Esophagus muscularis mucosa (tissue), 4 donors: ENCODE measurements around the gene INTS14. TPM values are rescaled to one million over a fixed set of nuclear protein-coding genes. Genes with fewer than 3 reads are reported as not detected.
"Not testable (repeated sequence)": the region's sequence is repeated elsewhere in the genome, so short reads cannot be mapped to it uniquely, and the experiment has no call there.

Experiments used
- DNase-seq: peaks from one replicate; pipeline ENCODE4 v3.0.0-alpha.2; 2017; ENCODE audit errors: extremely low spot score
- H3K27ac ChIP-seq, 4 donors: fragments of 200-600 bp; sonication (generic); replicated peaks in 1 of 4; 1 replicate in 3 of 4; 2 replicates in 1 of 4; pipeline ENCODE4 v1.5.1; 2016 to 2019; ENCODE audit warnings: mild to moderate bottlenecking in 1 of 4
- H3K27me3 ChIP-seq, 4 donors: fragments of 200-600 bp; sonication (generic); one replicate each; pipeline versions ENCODE4 v1.5.1 to v1.6.0; 2016 to 2019
- H3K36me3 ChIP-seq, 4 donors: fragments of 200-600 bp; sonication (generic); one replicate each; pipeline ENCODE4 v1.5.1; 2016 to 2019
- H3K4me1 ChIP-seq, 4 donors: fragments of 200-600 bp; sonication (generic); one replicate each; pipeline ENCODE4 v1.5.1; 2016 to 2019
- H3K4me3 ChIP-seq, 4 donors: fragments of 200-600 bp; sonication (generic); 1 replicate in 2 of 4; 2 replicates in 2 of 4; pipeline ENCODE4 v1.5.1; 2016 to 2019; ENCODE audit warnings: mild to moderate bottlenecking in 4 of 4, moderate library complexity in 1 of 4
- H3K9me3 ChIP-seq, 4 donors: fragments of 200-600 bp; sonication (generic); 1 replicate in 3 of 4; 2 replicates in 1 of 4; pipeline ENCODE4 v1.5.1; 2016 to 2019
- EP300 ChIP-seq: sonication (generic); formaldehyde crosslinking; IDR thresholded peaks from one replicate; pipeline ENCODE4 v1.6.1; 2017; ENCODE audit warnings: antibody characterized with exemption
- POLR2A ChIP-seq: fragments of 450-650 bp; IDR thresholded peaks from one replicate; pipeline ENCODE4 v1.6.1; 2017; ENCODE audit warnings: antibody characterized with exemption, moderate library complexity, mild to moderate bottlenecking, low read depth
- POLR2AphosphoS5 ChIP-seq, 2 donors: sonication (generic); formaldehyde crosslinking; IDR thresholded peaks; one replicate each; pipeline ENCODE4 v1.6.1; 2017; ENCODE audit warnings: antibody characterized with exemption in 2 of 2
- WGBS: methylation state at CpG from one replicate; pipeline ENCODE4 v1.1.5; 2018; 5-methylcytosine and 5-hydroxymethylcytosine counted together
- intact Hi-C: fragments of 100-400 bp; cut with DNase I; formaldehyde crosslinking; loops from one replicate; pipeline ENCODE4 v1.15.1; 2023
- total RNA-seq, 4 donors: library from RNA; depleted of rRNA; stranded (reverse); fragments of >200 nt; gene quantifications; one replicate each; pipeline versions ENCODE4 v1.1.0 to v1.2.1, GENCODE V29; 2016
- TF ChIP-seq, protein P1 (sequence below), 3 experiments: fragments of 200-600 bp in 2 of 3; fragments of 450-650 bp in 1 of 3; sonication (generic) in 2 of 3; IDR thresholded peaks; one replicate each; pipeline ENCODE4 v1.5.1; 2017 to 2019; ENCODE audit warnings: antibody characterized with exemption in 3 of 3, mild to moderate bottlenecking in 2 of 3, moderate library complexity in 1 of 3

The INTS14 gene
- total RNA-seq, 4 donors from 2014 or later = 18.9 to 24.2 (median 21.3) TPM

DNA sequence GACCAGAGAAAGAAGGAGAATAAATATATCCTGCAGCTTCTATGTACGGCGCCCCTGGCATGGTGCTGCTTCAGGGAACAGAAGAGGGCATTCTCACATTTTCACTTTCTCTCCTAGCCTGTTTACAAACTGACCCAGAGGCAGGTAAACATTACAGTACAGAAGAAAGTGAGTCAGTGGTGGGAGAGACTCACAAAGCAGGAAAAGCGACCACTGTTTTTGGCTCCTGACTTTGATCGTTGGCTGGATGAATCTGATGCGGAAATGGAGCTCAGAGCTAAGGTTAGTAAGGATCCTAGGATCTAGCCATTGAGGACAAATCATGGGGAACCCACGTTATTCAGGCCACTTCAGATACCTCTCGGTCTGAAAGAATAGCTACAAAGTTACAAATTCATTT lies 54.3 kb downstream of the INTS14 start:
- peaks cover 12 to 66% (median 38%) of the 10 kb centered on the region in 4 donors for H3K36me3 ChIP-seq
- intact Hi-C loops = no loop called here

DNA sequence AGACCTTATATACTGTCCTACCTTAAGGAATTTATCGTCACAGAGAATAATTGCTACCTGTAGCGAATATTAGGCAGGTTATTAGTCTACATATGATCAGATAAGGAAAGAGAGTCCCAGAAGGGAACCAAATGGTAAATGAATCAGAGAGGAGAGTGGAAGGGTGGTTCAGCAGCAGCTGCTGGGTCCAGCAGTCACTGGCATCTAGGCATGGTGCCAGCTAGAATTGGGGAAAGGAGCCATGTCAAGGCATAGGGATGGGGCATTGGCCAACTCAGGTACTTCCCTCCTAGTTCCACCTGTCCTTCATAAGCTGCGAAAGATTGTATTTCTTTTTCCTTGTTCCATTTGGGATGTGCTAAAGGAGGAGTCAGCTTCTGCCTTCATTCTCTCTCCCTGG lies 57.2 kb downstream of the INTS14 start:
- intact Hi-C loops = no loop called here
- no peaks in the 10 kb centered on the region for H3K9me3 ChIP-seq
- peaks cover 0 to 3% (median 0%) of the 10 kb centered on the region in 4 donors for H3K4me1 ChIP-seq
- 98% methylated on average over 3 of the region's 3 CpGs for WGBS
- TF ChIP-seq POLR2AphosphoS5 (IDR thresholded peaks at IDR 0.05) (no peak), POLR2A (no peak), EP300 (no peak)
- TF ChIP-seq, protein P1, sequence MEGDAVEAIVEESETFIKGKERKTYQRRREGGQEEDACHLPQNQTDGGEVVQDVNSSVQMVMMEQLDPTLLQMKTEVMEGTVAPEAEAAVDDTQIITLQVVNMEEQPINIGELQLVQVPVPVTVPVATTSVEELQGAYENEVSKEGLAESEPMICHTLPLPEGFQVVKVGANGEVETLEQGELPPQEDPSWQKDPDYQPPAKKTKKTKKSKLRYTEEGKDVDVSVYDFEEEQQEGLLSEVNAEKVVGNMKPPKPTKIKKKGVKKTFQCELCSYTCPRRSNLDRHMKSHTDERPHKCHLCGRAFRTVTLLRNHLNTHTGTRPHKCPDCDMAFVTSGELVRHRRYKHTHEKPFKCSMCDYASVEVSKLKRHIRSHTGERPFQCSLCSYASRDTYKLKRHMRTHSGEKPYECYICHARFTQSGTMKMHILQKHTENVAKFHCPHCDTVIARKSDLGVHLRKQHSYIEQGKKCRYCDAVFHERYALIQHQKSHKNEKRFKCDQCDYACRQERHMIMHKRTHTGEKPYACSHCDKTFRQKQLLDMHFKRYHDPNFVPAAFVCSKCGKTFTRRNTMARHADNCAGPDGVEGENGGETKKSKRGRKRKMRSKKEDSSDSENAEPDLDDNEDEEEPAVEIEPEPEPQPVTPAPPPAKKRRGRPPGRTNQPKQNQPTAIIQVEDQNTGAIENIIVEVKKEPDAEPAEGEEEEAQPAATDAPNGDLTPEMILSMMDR (IDR thresholded peaks at IDR 0.05) = no peak
- H3K4me3 ChIP-seq = no peak overlapping the region
- H3K36me3 ChIP-seq = peaks cover 5 to 52% (median 28%) of the 10 kb centered on the region in 4 donors
- DNase-seq = no peak
- H3K27ac ChIP-seq = no peak overlapping the region
- H3K27me3 ChIP-seq = no peaks in the 10 kb centered on the region

More for the DNA sequence above, 54.3 kb downstream of the INTS14 start:
- no peaks in the 10 kb centered on the region for H3K4me1 ChIP-seq
- no peak overlapping the region for H3K27ac ChIP-seq
- H3K9me3 ChIP-seq = no peaks in the 10 kb centered on the region
- WGBS = 95% methylated on average over 7 of the region's 7 CpGs
- no peak for DNase-seq
- no peak overlapping the region for H3K4me3 ChIP-seq
- TF ChIP-seq POLR2AphosphoS5 (IDR thresholded peaks at IDR 0.05) (no peak), EP300 (no peak), POLR2A (no peak)
- TF ChIP-seq, protein P1 (IDR thresholded peaks at IDR 0.05) = no peak
- no peaks in the 10 kb centered on the region for H3K27me3 ChIP-seq

DNA sequence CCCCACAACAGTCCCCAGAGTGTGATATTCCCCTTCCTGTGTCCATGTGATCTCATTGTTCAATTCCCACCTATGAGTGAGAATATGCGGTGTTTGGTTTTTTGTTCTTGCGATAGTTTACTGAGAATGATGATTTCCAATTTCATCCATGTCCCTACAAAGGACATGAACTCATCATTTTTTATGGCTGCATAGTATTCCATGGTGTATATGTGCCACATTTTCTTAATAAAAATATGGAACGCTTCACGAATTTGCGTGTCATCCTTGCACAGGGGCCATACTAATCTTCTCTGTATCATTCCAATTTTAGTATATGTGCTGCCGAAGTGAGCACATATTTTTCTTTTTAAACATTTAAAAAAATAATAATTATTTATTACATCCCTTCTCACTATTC lies 58.1 kb downstream of the INTS14 start:
- DNase-seq, intact Hi-C loops, H3K4me3 ChIP-seq, H3K27ac ChIP-seq, H3K9me3 ChIP-seq, H3K27me3 ChIP-seq, H3K4me1 ChIP-seq: not testable (repeated sequence)
- WGBS = 95% methylated on average over 4 of the region's 6 CpGs
- H3K36me3 ChIP-seq = peaks cover 0 to 43% (median 23%) of the 10 kb centered on the region in 4 donors

DNA sequence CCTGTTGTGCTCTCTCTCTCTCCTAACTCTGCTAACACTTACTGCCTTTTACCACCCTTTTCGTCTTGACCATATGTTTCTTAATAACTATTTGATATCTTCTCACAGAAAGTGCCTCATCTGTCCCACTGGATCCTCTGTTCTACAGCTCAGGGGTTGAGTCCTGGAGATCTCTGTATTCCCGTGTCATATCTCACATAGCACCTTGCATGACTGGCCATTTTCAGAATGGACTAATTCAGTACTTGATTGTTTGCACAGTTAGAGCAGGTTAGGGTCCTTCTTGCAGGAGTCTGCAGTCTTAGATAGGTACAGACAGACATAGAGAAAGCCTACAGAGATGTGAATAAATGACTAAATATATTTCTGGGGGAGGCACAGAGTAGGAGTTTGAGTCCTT lies 59.7 kb downstream of the INTS14 start:
- Histone ChIP-seq H3K4me1 (peaks cover 0 to 6% (median 2%) of the 10 kb centered on the region in 4 donors), H3K4me3 (no peak overlapping the region), H3K27me3 (no peaks in the 10 kb centered on the region), H3K9me3 (no peaks in the 10 kb centered on the region), H3K36me3 (peaks cover 0 to 27% (median 14%) of the 10 kb centered on the region in 4 donors), H3K27ac (no peak overlapping the region)
- TF ChIP-seq, protein P1 (IDR thresholded peaks at IDR 0.05) = no peak
- TF ChIP-seq POLR2AphosphoS5 (IDR thresholded peaks at IDR 0.05) (no peak), POLR2A (no peak), EP300 (no peak)
- 85% methylated on average over 2 of the region's 2 CpGs for WGBS
- intact Hi-C loops = no loop called here
- DNase-seq = no peak

DNA sequence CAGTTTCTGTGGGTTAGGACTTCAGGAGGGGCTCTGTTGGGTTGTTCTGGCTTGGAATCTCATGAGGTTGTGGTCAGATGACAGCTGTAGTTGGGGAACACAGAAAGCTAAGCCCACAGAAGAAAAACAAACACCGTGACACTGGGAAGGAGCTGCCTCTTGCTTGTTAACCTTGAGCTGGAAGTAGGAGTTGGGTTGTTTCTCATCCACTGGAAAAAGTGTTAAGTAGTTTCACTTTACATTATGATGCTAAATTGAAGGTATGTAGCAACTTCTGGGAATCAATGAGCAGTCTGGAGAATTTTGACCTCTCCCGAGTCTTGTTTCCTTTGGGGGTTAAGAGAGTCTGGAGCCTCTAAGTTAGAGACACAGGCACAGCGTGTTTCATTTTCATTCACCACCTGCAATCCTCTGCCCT lies 60.2 kb downstream of the INTS14 start:
- no peak overlapping the region for H3K4me3 ChIP-seq
- no peaks in the 10 kb centered on the region for H3K9me3 ChIP-seq
- peaks cover 0 to 22% (median 10%) of the 10 kb centered on the region in 4 donors for H3K36me3 ChIP-seq
- peaks cover 0 to 6% (median 2%) of the 10 kb centered on the region in 4 donors for H3K4me1 ChIP-seq
- TF ChIP-seq POLR2AphosphoS5 (IDR thresholded peaks at IDR 0.05) (no peak), POLR2A (no peak), EP300 (no peak)
- TF ChIP-seq, protein P1 (IDR thresholded peaks at IDR 0.05) = no peak
- no peak overlapping the region for H3K27ac ChIP-seq
- no peaks in the 10 kb centered on the region for H3K27me3 ChIP-seq
- 82% methylated on average over 3 of the region's 3 CpGs for WGBS
- intact Hi-C loops = no loop called here
- DNase-seq = no peak

DNA sequence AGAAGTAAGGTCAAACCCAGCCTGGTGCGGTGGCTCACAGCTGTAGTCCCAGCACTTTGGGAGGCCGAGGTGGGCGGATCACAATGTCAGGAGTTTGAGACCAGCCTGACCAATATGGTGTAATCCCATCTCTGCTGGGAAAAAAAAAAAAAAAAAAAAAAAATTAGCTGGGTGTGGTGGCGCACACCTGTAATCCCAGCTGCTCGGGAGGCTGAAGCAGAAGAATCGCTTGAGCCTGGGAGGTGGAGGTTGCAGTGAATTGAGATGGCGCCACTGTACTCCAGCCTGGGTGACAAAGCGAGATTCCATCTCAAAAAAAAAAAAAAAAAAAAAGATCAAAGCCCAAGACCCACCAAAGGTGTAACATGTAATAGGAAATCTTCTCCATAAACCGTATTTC lies 61.6 kb downstream of the INTS14 start:
- 97% methylated on average over 9 of the region's 9 CpGs for WGBS
- H3K27ac ChIP-seq, H3K36me3 ChIP-seq, H3K4me1 ChIP-seq, DNase-seq, H3K9me3 ChIP-seq, intact Hi-C loops, H3K4me3 ChIP-seq, H3K27me3 ChIP-seq: not testable (repeated sequence)
